Transverse colon (tissue), 4 donors: ENCODE data around the gene PIK3CB. TPM values are rescaled to one million over a fixed set of nuclear protein-coding genes. Genes with fewer than 3 reads are reported as not detected.
"Not testable (repeated sequence)": the region's sequence is repeated elsewhere in the genome, so short reads cannot be mapped to it uniquely, and the experiment has no call there.

ENCODE experiments used
- DNase-seq: peaks from one replicate; pipeline ENCODE4 v3.0.0-alpha.2; 2019
- H3K27ac ChIP-seq, 4 donors: fragments of 200-600 bp; sonication (generic); 2 replicates each; pipeline ENCODE4 v1.5.1; 2016 to 2018; ENCODE audit warnings: inconsistent platforms in 4 of 4
- H3K27me3 ChIP-seq: fragments of 200-600 bp; sonication (generic); 2 replicates; pipeline ENCODE4 v1.5.1; 2017; ENCODE audit warnings: inconsistent platforms
- H3K36me3 ChIP-seq, 4 donors: fragments of 200-600 bp; sonication (generic); 2 replicates each; pipeline ENCODE4 v1.5.1; 2017 to 2019; ENCODE audit warnings: inconsistent platforms in 4 of 4
- H3K4me1 ChIP-seq, 4 donors: fragments of 200-600 bp; sonication (generic); 2 replicates each; pipeline ENCODE4 v1.5.1; 2017 to 2020; ENCODE audit warnings: inconsistent platforms in 4 of 4
- H3K4me3 ChIP-seq, 4 donors: fragments of 200-600 bp; sonication (generic); 1 replicate in 1 of 4; 2 replicates in 3 of 4; pipeline versions ENCODE4 v1.5.1 to v1.6.1; 2017 to 2019; ENCODE audit warnings: inconsistent platforms in 4 of 4
- H3K9me3 ChIP-seq, 2 donors: fragments of 200-600 bp; sonication (generic); 2 replicates each; pipeline ENCODE4 v1.5.1; 2017 to 2019; ENCODE audit warnings: inconsistent platforms in 2 of 2
- EP300 ChIP-seq: sonication (generic); formaldehyde crosslinking; IDR thresholded peaks from one replicate; pipeline ENCODE4 v1.6.1; 2017; ENCODE audit warnings: antibody characterized with exemption, low read depth
- POLR2A ChIP-seq: fragments of 450-650 bp; IDR thresholded peaks from one replicate; pipeline ENCODE4 v1.6.1; 2016; ENCODE audit warnings: antibody characterized with exemption, mild to moderate bottlenecking, moderate library complexity
- POLR2AphosphoS5 ChIP-seq, 3 donors: sonication (generic); formaldehyde crosslinking; IDR thresholded peaks; one replicate each; pipeline ENCODE4 v1.6.1; 2016; ENCODE audit warnings: antibody characterized with exemption in 3 of 3
- WGBS, 2 donors: methylation state at CpG; one replicate each; pipeline ENCODE4 v1.1.5; 2018; ENCODE audit warnings: low coverage in 1 of 2; 5-methylcytosine and 5-hydroxymethylcytosine counted together
- in situ Hi-C, 4 donors: fragments of 200-750 bp; cut with MboI; loops; one replicate each; pipeline versions ENCODE4 v1.15.0 to v1.15.1; 2017; ENCODE audit warnings: low sequenced_read_pairs in 3 of 4, low pct_ligation_motif_present in 1 of 4, low pct_unique_long_range_greater_than_20kb in 1 of 4
- intact Hi-C: fragments of 100-400 bp; cut with DNase I; formaldehyde crosslinking; loops from one replicate; pipeline ENCODE4 v1.15.1; 2023; ENCODE audit warnings: low total_unique reads
- total RNA-seq, 4 donors: library from RNA; depleted of rRNA; stranded (reverse); fragments of >200 nt; gene quantifications; one replicate each; pipeline ENCODE4 v1.1.0, GENCODE V29; 2016
- TF ChIP-seq, protein P1 (sequence below), 5 experiments: fragments of 200-600 bp in 3 of 5; fragments of 450-650 bp in 2 of 5; sonication (generic) in 3 of 5; IDR thresholded peaks; 1 replicate in 2 of 5; 2 replicates in 3 of 5; pipeline ENCODE4 v1.5.1; 2016 to 2017; ENCODE audit warnings: antibody characterized with exemption in 5 of 5, inconsistent platforms in 3 of 5, mild to moderate bottlenecking in 2 of 5, moderate library complexity in 1 of 5

The PIK3CB gene
- total RNA-seq, 4 donors from 2014 or later, result 52.4 to 98.4 (median 76.0) TPM

DNA sequence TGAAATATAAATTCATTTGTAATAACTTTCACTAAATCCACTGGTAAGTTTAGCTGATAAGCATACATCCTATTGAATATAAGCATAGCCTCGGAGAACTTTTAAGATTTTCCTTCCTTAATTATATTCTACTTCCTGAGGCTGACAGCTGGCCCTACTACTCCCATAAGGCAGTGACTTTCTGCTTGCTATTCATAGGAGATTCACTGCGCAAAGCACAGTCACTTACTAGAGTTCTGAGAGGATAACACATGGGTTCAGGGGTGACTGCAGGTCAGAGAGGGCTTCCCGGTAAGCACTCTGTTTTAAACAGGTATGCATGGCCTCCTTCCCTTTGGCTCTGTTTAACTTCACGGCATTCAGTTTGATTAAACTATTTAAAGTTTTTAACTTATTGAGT, 150.3 kb downstream of the PIK3CB start:
- peaks cover 0 to 2% (median 0%) of the 10 kb centered on the region in 4 donors for H3K36me3 ChIP-seq
- no peak for DNase-seq
- in situ Hi-C loops, result no loop called here
- intact Hi-C loops, result no loop called here
- WGBS, 2 donors, result 84 to 93% methylated on average over 3 to 4 of the region's 4 CpGs
- no peak overlapping the region for H3K4me3 ChIP-seq
- H3K27ac ChIP-seq, result no peak overlapping the region
- no peaks in the 10 kb centered on the region for H3K9me3 ChIP-seq
- no peaks in the 10 kb centered on the region for H3K27me3 ChIP-seq
- peaks cover 0 to 10% (median 0%) of the 10 kb centered on the region in 4 donors for H3K4me1 ChIP-seq
- TF ChIP-seq POLR2A (no peak), POLR2AphosphoS5 (IDR thresholded peaks at IDR 0.05) (no peak), EP300 (no peak)
- TF ChIP-seq, protein P1, sequence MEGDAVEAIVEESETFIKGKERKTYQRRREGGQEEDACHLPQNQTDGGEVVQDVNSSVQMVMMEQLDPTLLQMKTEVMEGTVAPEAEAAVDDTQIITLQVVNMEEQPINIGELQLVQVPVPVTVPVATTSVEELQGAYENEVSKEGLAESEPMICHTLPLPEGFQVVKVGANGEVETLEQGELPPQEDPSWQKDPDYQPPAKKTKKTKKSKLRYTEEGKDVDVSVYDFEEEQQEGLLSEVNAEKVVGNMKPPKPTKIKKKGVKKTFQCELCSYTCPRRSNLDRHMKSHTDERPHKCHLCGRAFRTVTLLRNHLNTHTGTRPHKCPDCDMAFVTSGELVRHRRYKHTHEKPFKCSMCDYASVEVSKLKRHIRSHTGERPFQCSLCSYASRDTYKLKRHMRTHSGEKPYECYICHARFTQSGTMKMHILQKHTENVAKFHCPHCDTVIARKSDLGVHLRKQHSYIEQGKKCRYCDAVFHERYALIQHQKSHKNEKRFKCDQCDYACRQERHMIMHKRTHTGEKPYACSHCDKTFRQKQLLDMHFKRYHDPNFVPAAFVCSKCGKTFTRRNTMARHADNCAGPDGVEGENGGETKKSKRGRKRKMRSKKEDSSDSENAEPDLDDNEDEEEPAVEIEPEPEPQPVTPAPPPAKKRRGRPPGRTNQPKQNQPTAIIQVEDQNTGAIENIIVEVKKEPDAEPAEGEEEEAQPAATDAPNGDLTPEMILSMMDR (IDR thresholded peaks at IDR 0.05), result no peak

- Histone ChIP-seq H3K4me1 (peaks cover 0 to 10% (median 0%) of the 10 kb centered on the region in 4 donors), H3K9me3 (no peaks in the 10 kb centered on the region), H3K27me3 (no peaks in the 10 kb centered on the region), H3K27ac (no peak overlapping the region), H3K36me3 (peaks cover 0 to 18% (median 0%) of the 10 kb centered on the region in 4 donors), H3K4me3 (no peak overlapping the region)
- intact Hi-C loops, result no loop called here
- no peak for DNase-seq
- in situ Hi-C loops, result no loop called here
- no peak for TF ChIP-seq POLR2A
- TF ChIP-seq, protein P1 (IDR thresholded peaks at IDR 0.05), result no peak
- no peak for TF ChIP-seq POLR2AphosphoS5 (IDR thresholded peaks at IDR 0.05)
- no peak for TF ChIP-seq EP300
These were observed 152.1 kb downstream of the PIK3CB start for GRCh38 chr3:138682648-138683047.

GRCh38 chr3:138681463-138682220, 153.1 kb downstream of the PIK3CB start:
- 60 to 63% methylated on average over 5 of the region's 5 CpGs for WGBS, 2 donors

GRCh38 chr3:138680974-138681373, 153.8 kb downstream of the PIK3CB start:
- H3K9me3 ChIP-seq, H3K4me1 ChIP-seq, intact Hi-C loops, H3K27ac ChIP-seq, DNase-seq, in situ Hi-C loops, H3K27me3 ChIP-seq, H3K4me3 ChIP-seq: not testable (repeated sequence)
- 91 to 100% methylated on average over 2 to 6 of the region's 6 CpGs for WGBS, 2 donors
- peaks cover 0 to 35% (median 0%) of the 10 kb centered on the region in 4 donors for H3K36me3 ChIP-seq

More at GRCh38 chr3:138681463-138682220, 153.1 kb downstream of the PIK3CB start:
- in situ Hi-C loops, result no loop called here
- Histone ChIP-seq H3K4me1 (peaks cover 0 to 5% (median 0%) of the 10 kb centered on the region in 4 donors), H3K9me3 (no peaks in the 10 kb centered on the region), H3K36me3 (peaks cover 0 to 28% (median 0%) of the 10 kb centered on the region in 4 donors), H3K4me3 (no peak overlapping the region), H3K27me3 (no peaks in the 10 kb centered on the region), H3K27ac (no peak overlapping the region)
- no peak for TF ChIP-seq EP300
- TF ChIP-seq, protein P1 (IDR thresholded peaks at IDR 0.05), result no peak
- TF ChIP-seq POLR2A, result no peak
- no peak for TF ChIP-seq POLR2AphosphoS5 (IDR thresholded peaks at IDR 0.05)
- DNase-seq, result no peak
- intact Hi-C loops, result no loop called here
